HepG2 (cell line): ENCODE data around the gene PDILT. TPM values are rescaled to one million over a fixed set of nuclear protein-coding genes. Genes with fewer than 3 reads are reported as not detected.

Experiments used
- KDM4B ChIP-seq: sonication (generic); formaldehyde crosslinking; IDR thresholded peaks from 2 replicates; pipeline ENCODE4 v1.4.0; 2020; ENCODE audit warnings: missing genetic modification reagents
- MEIS1 ChIP-seq: sonication (generic); formaldehyde crosslinking; IDR thresholded peaks from 2 replicates; pipeline ENCODE4 v1.9.0; 2021; ENCODE audit warnings: mild to moderate bottlenecking, missing genetic modification reagents, moderate library complexity, borderline replicate concordance
- NR3C1 ChIP-seq: sonication (generic); formaldehyde crosslinking; IDR thresholded peaks from 2 replicates; pipeline ENCODE4 v1.4.0; 2020; ENCODE audit warnings: missing genetic modification reagents
- ZNF17 ChIP-seq: sonication (generic); formaldehyde crosslinking; IDR thresholded peaks from 2 replicates; pipeline ENCODE4 v1.5.0; 2020; ENCODE audit warnings: mild to moderate bottlenecking, missing genetic modification reagents
- ZNF256 ChIP-seq: sonication (generic); formaldehyde crosslinking; conservative IDR thresholded peaks from 2 replicates; pipeline ENCODE4 v1.4.0; 2020; ENCODE audit warnings: missing genetic modification reagents
- ZNF317 ChIP-seq: sonication (generic); formaldehyde crosslinking; IDR thresholded peaks from 2 replicates; pipeline ENCODE4 v1.5.0; 2020; ENCODE audit warnings: mild to moderate bottlenecking, missing genetic modification reagents
- ZNF383 ChIP-seq: sonication (generic); formaldehyde crosslinking; IDR thresholded peaks from 2 replicates; pipeline ENCODE4 v1.4.0; 2020; ENCODE audit warnings: missing genetic modification reagents, mild to moderate bottlenecking, borderline replicate concordance
- ZNF547 ChIP-seq: sonication (generic); formaldehyde crosslinking; IDR thresholded peaks from 2 replicates; pipeline ENCODE4 v1.5.1; 2020; ENCODE audit warnings: mild to moderate bottlenecking, missing genetic modification reagents
- polyA plus RNA-seq, 8 experiments: library from polyadenylated mRNA; depleted of rRNA in 3 of 8; stranded (reverse) in 7 of 8; unstranded in 1 of 8; fragments of >200 nt; fragmentation: Illumina TruSeq in 4 of 8; extraction: Trizol in 4 of 8; gene quantifications; 2 replicates each; pipeline versions ENCODE4 v1.2.1 to v1.2.3, GENCODE V29; 2011 to 2016; ENCODE audit warnings: low read depth in 4 of 8, missing spikeins in 1 of 8, mixed read lengths in 1 of 8; ENCODE audit not compliant: insufficient read depth in 1 of 8
- total RNA-seq, 5 experiments: library from RNA; depleted of rRNA; stranded (reverse); fragments of >200 nt; fragmentation: Illumina TruSeq; extraction: Trizol; gene quantifications; 2 replicates each; pipeline ENCODE4 v1.2.3, GENCODE V29; 2016; ENCODE audit warnings: low read depth in 1 of 5
- TF ChIP-seq, protein P1 (sequence below): sonication (generic); formaldehyde crosslinking; conservative IDR thresholded peaks from 2 replicates; pipeline ENCODE4 v1.8.0; 2022; ENCODE audit warnings: low read depth, missing genetic modification reagents
- TF ChIP-seq, protein P2 (sequence below), 2 experiments: IDR thresholded peaks; 2 replicates each; pipeline ENCODE4 v1.6.1; 2011 to 2012; ENCODE audit warnings: low read length in 2 of 2, borderline replicate concordance in 1 of 2, low read depth in 1 of 2, mild to moderate bottlenecking in 1 of 2, moderate library complexity in 1 of 2
- TF ChIP-seq, protein P3 (sequence below): sonication (generic); formaldehyde crosslinking; IDR thresholded peaks from 2 replicates; pipeline ENCODE4 v1.5.0; 2020; ENCODE audit warnings: missing genetic modification reagents, mild to moderate bottlenecking, borderline replicate concordance
- TF ChIP-seq, protein P4 (sequence below): sonication (generic); formaldehyde crosslinking; IDR thresholded peaks from 2 replicates; pipeline ENCODE4 v1.8.0; 2022; ENCODE audit warnings: mild to moderate bottlenecking, missing genetic modification reagents
- TF ChIP-seq, protein P5 (sequence below): sonication (generic); formaldehyde crosslinking; IDR thresholded peaks from 2 replicates; pipeline ENCODE4 v1.4.0; 2020; ENCODE audit warnings: missing genetic modification reagents

Gene PDILT
- total and polyA plus RNA-seq, 2 of the 13 experiments (the other 11 are each of a cell fraction or from before 2014, with no cell fraction given) = not detected

DNA sequence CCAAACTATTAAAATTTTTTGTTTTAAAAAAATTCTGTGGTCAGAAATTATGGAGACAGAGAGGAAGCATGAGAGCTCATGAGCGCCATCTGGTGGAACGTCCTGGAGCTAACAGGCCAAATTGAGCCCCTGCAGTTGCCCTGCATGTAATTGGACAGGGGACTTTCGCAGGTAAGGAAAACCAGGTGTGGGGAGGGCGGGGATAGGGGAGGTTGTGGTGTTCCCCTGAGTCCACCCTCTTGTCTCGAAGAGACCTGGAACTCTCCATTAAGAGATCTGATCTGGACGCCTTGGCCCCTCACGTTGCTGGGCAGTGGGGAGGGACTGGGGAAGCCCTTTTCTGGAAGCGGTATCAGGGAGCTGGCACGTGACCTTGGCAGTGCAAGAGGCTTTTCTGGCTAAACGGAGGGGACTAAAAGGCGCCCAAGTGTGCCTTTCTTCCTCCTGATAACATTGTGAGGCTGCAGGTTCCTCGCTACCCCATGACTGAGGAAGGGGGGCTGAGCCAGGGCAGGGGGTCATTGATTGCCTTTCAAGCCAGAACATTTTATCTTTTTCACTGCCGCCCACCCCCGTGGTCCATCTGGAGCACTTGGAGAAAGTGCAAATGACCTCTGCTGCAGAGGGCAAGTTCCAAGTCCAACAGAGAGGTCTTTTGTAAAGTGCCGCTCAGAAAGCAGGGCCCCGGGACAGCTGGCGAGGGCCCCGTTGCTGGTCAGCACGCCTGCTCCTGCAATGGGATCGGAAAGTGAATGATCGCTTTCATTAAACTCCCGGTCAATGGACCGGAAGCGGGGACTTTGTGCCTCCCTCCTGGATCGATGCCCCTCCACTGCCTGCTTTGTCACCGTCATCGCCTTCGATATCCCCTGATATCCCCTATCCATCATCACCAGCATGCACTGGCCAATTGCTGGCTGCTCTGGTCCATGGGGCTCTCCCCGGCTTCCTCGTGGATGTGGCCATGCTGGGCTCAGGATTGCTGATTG lies 18.4 kb downstream of the PDILT start (continued):
- TF ChIP-seq, protein P1, sequence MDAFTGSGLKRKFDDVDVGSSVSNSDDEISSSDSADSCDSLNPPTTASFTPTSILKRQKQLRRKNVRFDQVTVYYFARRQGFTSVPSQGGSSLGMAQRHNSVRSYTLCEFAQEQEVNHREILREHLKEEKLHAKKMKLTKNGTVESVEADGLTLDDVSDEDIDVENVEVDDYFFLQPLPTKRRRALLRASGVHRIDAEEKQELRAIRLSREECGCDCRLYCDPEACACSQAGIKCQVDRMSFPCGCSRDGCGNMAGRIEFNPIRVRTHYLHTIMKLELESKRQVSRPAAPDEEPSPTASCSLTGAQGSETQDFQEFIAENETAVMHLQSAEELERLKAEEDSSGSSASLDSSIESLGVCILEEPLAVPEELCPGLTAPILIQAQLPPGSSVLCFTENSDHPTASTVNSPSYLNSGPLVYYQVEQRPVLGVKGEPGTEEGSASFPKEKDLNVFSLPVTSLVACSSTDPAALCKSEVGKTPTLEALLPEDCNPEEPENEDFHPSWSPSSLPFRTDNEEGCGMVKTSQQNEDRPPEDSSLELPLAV (CRISPR knock-in tag) = no peak
- 0 out of 2 replicates have a peak, but pooled peaks have one; percentile 37 for TF ChIP-seq ZNF547 (CRISPR knock-in tag)
- TF ChIP-seq, protein P2, sequence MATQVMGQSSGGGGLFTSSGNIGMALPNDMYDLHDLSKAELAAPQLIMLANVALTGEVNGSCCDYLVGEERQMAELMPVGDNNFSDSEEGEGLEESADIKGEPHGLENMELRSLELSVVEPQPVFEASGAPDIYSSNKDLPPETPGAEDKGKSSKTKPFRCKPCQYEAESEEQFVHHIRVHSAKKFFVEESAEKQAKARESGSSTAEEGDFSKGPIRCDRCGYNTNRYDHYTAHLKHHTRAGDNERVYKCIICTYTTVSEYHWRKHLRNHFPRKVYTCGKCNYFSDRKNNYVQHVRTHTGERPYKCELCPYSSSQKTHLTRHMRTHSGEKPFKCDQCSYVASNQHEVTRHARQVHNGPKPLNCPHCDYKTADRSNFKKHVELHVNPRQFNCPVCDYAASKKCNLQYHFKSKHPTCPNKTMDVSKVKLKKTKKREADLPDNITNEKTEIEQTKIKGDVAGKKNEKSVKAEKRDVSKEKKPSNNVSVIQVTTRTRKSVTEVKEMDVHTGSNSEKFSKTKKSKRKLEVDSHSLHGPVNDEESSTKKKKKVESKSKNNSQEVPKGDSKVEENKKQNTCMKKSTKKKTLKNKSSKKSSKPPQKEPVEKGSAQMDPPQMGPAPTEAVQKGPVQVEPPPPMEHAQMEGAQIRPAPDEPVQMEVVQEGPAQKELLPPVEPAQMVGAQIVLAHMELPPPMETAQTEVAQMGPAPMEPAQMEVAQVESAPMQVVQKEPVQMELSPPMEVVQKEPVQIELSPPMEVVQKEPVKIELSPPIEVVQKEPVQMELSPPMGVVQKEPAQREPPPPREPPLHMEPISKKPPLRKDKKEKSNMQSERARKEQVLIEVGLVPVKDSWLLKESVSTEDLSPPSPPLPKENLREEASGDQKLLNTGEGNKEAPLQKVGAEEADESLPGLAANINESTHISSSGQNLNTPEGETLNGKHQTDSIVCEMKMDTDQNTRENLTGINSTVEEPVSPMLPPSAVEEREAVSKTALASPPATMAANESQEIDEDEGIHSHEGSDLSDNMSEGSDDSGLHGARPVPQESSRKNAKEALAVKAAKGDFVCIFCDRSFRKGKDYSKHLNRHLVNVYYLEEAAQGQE (IDR thresholded peaks at IDR 0.05; ENCODE audit: borderline replicate concordance in 1 of 2, low read depth in 1 of 2, low read length in 2 of 2) = peak in 1 of 2 experiments; percentile 68; a peak in 2 of 4 replicates
- no peak for TF ChIP-seq ZNF17 (CRISPR knock-in tag)
- TF ChIP-seq, protein P3, sequence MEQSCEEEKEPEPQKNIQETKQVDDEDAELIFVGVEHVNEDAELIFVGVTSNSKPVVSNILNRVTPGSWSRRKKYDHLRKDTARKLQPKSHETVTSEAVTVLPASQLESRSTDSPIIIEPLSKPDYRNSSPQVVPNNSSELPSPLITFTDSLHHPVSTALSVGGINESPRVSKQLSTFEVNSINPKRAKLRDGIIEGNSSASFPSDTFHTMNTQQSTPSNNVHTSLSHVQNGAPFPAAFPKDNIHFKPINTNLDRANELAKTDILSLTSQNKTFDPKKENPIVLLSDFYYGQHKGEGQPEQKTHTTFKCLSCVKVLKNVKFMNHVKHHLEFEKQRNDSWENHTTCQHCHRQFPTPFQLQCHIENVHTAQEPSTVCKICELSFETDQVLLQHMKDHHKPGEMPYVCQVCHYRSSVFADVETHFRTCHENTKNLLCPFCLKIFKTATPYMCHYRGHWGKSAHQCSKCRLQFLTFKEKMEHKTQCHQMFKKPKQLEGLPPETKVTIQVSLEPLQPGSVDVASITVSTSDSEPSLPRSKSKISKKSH = peak; percentile 13; the same call in 1 of the 2 replicates
- no peak for TF ChIP-seq MEIS1 (CRISPR knock-in tag)
- TF ChIP-seq, protein P4, sequence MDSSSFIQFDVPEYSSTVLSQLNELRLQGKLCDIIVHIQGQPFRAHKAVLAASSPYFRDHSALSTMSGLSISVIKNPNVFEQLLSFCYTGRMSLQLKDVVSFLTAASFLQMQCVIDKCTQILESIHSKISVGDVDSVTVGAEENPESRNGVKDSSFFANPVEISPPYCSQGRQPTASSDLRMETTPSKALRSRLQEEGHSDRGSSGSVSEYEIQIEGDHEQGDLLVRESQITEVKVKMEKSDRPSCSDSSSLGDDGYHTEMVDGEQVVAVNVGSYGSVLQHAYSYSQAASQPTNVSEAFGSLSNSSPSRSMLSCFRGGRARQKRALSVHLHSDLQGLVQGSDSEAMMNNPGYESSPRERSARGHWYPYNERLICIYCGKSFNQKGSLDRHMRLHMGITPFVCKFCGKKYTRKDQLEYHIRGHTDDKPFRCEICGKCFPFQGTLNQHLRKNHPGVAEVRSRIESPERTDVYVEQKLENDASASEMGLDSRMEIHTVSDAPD = no peak
- no peak for TF ChIP-seq NR3C1 (CRISPR knock-in tag)
- TF ChIP-seq, protein P5, sequence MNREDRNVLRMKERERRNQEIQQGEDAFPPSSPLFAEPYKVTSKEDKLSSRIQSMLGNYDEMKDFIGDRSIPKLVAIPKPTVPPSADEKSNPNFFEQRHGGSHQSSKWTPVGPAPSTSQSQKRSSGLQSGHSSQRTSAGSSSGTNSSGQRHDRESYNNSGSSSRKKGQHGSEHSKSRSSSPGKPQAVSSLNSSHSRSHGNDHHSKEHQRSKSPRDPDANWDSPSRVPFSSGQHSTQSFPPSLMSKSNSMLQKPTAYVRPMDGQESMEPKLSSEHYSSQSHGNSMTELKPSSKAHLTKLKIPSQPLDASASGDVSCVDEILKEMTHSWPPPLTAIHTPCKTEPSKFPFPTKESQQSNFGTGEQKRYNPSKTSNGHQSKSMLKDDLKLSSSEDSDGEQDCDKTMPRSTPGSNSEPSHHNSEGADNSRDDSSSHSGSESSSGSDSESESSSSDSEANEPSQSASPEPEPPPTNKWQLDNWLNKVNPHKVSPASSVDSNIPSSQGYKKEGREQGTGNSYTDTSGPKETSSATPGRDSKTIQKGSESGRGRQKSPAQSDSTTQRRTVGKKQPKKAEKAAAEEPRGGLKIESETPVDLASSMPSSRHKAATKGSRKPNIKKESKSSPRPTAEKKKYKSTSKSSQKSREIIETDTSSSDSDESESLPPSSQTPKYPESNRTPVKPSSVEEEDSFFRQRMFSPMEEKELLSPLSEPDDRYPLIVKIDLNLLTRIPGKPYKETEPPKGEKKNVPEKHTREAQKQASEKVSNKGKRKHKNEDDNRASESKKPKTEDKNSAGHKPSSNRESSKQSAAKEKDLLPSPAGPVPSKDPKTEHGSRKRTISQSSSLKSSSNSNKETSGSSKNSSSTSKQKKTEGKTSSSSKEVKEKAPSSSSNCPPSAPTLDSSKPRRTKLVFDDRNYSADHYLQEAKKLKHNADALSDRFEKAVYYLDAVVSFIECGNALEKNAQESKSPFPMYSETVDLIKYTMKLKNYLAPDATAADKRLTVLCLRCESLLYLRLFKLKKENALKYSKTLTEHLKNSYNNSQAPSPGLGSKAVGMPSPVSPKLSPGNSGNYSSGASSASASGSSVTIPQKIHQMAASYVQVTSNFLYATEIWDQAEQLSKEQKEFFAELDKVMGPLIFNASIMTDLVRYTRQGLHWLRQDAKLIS (CRISPR knock-in tag) = no peak
- TF ChIP-seq KDM4B = no peak
- TF ChIP-seq ZNF383 (CRISPR knock-in tag) = no peak
- no peak for TF ChIP-seq ZNF256 (CRISPR knock-in tag)
- peak; percentile 68; the same call in 1 of the 2 replicates for TF ChIP-seq ZNF317 (CRISPR knock-in tag)
